Trophoblast cell (in vitro differentiated cells and primary cell): ENCODE data around the gene CCL15.

Source experiments
- DNase-seq, 2 donors: peaks; one replicate each; pipeline ENCODE4 v3.0.0-alpha.2; 2016
- H2AFZ ChIP-seq: 2 replicates; pipeline ENCODE4 v1.6.1; 2013; ENCODE audit warnings: low read length, moderate library complexity, mild to moderate bottlenecking; ENCODE audit not compliant: insufficient read depth, poor library complexity
- H2AK5ac ChIP-seq: 2 replicates; pipeline ENCODE4 v1.6.1; 2013; ENCODE audit warnings: mild to moderate bottlenecking, low read length
- H2BK120ac ChIP-seq: 2 replicates; pipeline ENCODE4 v1.6.1; 2013; ENCODE audit warnings: low read length, mild to moderate bottlenecking, moderate library complexity; ENCODE audit not compliant: insufficient read depth, poor library complexity
- H2BK12ac ChIP-seq: 2 replicates; pipeline ENCODE4 v1.6.1; 2013; ENCODE audit warnings: mild to moderate bottlenecking, low read length, moderate library complexity
- H2BK5ac ChIP-seq: 2 replicates; pipeline ENCODE4 v1.6.1; 2013; ENCODE audit warnings: low read length, low read depth, moderate library complexity, mild to moderate bottlenecking; ENCODE audit not compliant: poor library complexity
- H3K14ac ChIP-seq: 2 replicates; pipeline ENCODE4 v1.6.1; 2013; ENCODE audit warnings: mild to moderate bottlenecking, low read length
- H3K18ac ChIP-seq: 2 replicates; pipeline ENCODE4 v1.6.1; 2013; ENCODE audit warnings: mild to moderate bottlenecking, low read length
- H3K23ac ChIP-seq: 2 replicates; pipeline ENCODE4 v1.6.1; 2013; ENCODE audit warnings: low read length
- H3K27ac ChIP-seq: 2 replicates; pipeline ENCODE4 v1.5.1; 2013; ENCODE audit warnings: low read depth, mild to moderate bottlenecking, inconsistent platforms, low read length, moderate library complexity
- H3K27me3 ChIP-seq: 2 replicates; pipeline ENCODE4 v1.6.1; 2013; ENCODE audit warnings: inconsistent platforms, mild to moderate bottlenecking, low read length, moderate library complexity; ENCODE audit not compliant: insufficient read depth
- H3K36me3 ChIP-seq, 2 experiments: 1 replicate in 1 of 2; 2 replicates in 1 of 2; pipeline ENCODE4 v1.6.1; 2013; ENCODE audit warnings: low read length in 2 of 2, mild to moderate bottlenecking in 2 of 2, moderate library complexity in 1 of 2; ENCODE audit not compliant: insufficient read depth in 2 of 2, control insufficient read depth in 1 of 2
- H3K4ac ChIP-seq: 2 replicates; pipeline ENCODE4 v1.6.1; 2013; ENCODE audit warnings: low read depth, mild to moderate bottlenecking, low read length, moderate library complexity
- H3K4me1 ChIP-seq, 2 experiments: 1 replicate in 1 of 2; 2 replicates in 1 of 2; pipeline ENCODE4 v1.6.1; 2013; ENCODE audit warnings: low read length in 2 of 2, mild to moderate bottlenecking in 2 of 2, moderate library complexity in 1 of 2; ENCODE audit not compliant: insufficient read depth in 2 of 2, control insufficient read depth in 1 of 2
- H3K4me2 ChIP-seq: 2 replicates; pipeline ENCODE4 v1.6.1; 2013; ENCODE audit warnings: inconsistent platforms, mild to moderate bottlenecking, low read length, moderate library complexity
- H3K4me3 ChIP-seq: 2 replicates; pipeline ENCODE4 v1.5.1; 2013; ENCODE audit warnings: mild to moderate bottlenecking, low read depth, low read length, inconsistent platforms
- H3K79me1 ChIP-seq: one replicate; pipeline ENCODE4 v1.6.1; 2013; ENCODE audit warnings: low read length
- H3K79me2 ChIP-seq: 2 replicates; pipeline ENCODE4 v1.6.1; 2013; ENCODE audit warnings: low read length, mild to moderate bottlenecking; ENCODE audit not compliant: control insufficient read depth, insufficient read depth, poor library complexity
- H3K9ac ChIP-seq: 2 replicates; pipeline ENCODE4 v1.6.1; 2013; ENCODE audit warnings: mild to moderate bottlenecking, low read length
- H3K9me3 ChIP-seq: 2 replicates; pipeline ENCODE4 v1.6.1; 2013; ENCODE audit warnings: low read depth, mild to moderate bottlenecking, control low read depth, inconsistent platforms, low read length; ENCODE audit not compliant: insufficient read depth
- H4K12ac ChIP-seq: 2 replicates; pipeline ENCODE4 v1.6.1; 2013; ENCODE audit warnings: low read depth, mild to moderate bottlenecking, low read length, moderate library complexity
- H4K8ac ChIP-seq: 2 replicates; pipeline ENCODE4 v1.6.1; 2013; ENCODE audit warnings: low read depth, mild to moderate bottlenecking, low read length, moderate library complexity
- H4K91ac ChIP-seq: one replicate; pipeline ENCODE4 v1.6.1; 2013; ENCODE audit warnings: low read depth, mild to moderate bottlenecking, low read length, moderate library complexity
- WGBS: extraction: QIAGEN DNeasy Blood & Tissue Kit; methylation state at CpG from one replicate; pipeline ENCODE4 v1.1.7; 2013; ENCODE audit warnings: missing lambda C conversion rate; ENCODE audit not compliant: insufficient read length, insufficient coverage; ENCODE audit errors: extremely low coverage; 5-methylcytosine and 5-hydroxymethylcytosine counted together

Gene CCL15

GRCh38 chr17:35981246-35981645 lies 20.1 kb downstream of the CCL15 start, which contains the start of gene CCL16:
TSS of gene CCL16 (minus strand) at chr17:35981497. CDS start at chr17:35981420, 77 bp downstream.
- Histone ChIP-seq H3K18ac (no peak within 1 kb of the TSS), H3K14ac (no peak within 1 kb of the TSS), H3K9ac (peak within 1 kb of the TSS; percentile 60), H3K27me3 (no peaks in the 10 kb centered on the region), H3K23ac (no peak within 1 kb of the TSS), H3K4me1 (no peaks in the 10 kb centered on the region), H2BK120ac (no peak within 1 kb of the TSS), H3K4me2 (no peak within 1 kb of the TSS), H3K9me3 (peaks cover 2% of the 10 kb centered on the region), H3K4me3 (no peak within 1 kb of the TSS), H3K27ac (no peak within 1 kb of the TSS), H3K79me1 (no peaks in the 10 kb centered on the region), H4K12ac (no peak within 1 kb of the TSS), H2BK5ac (no peak within 1 kb of the TSS), H4K8ac (no peak within 1 kb of the TSS), H3K36me3 (no peaks in the 10 kb centered on the region), H2AK5ac (no peak within 1 kb of the TSS), H4K91ac (no peak within 1 kb of the TSS), H3K4ac (no peak within 1 kb of the TSS), H2AFZ (no peak within 1 kb of the TSS), H2BK12ac (no peak within 1 kb of the TSS), H3K79me2 (no peaks in the 10 kb centered on the region)
- DNase-seq, result no peak
- WGBS, result no CpG with 5 or more reads among the region's 12 CpGs

- Histone ChIP-seq H3K27ac (no peak overlapping the region), H4K12ac (no peak overlapping the region), H2BK120ac (no peak overlapping the region), H2AFZ (no peak overlapping the region), H3K4me3 (no peak overlapping the region), H3K4me2 (no peak overlapping the region), H3K79me1 (no peaks in the 10 kb centered on the region), H4K91ac (no peak overlapping the region), H3K36me3 (no peaks in the 10 kb centered on the region), H3K23ac (no peak overlapping the region), H3K18ac (no peak overlapping the region), H3K27me3 (no peaks in the 10 kb centered on the region), H3K4me1 (no peaks in the 10 kb centered on the region), H2AK5ac (no peak overlapping the region), H4K8ac (no peak overlapping the region), H3K4ac (no peak overlapping the region), H3K9me3 (no peaks in the 10 kb centered on the region), H3K9ac (no peak overlapping the region), H2BK12ac (no peak overlapping the region), H2BK5ac (no peak overlapping the region), H3K14ac (no peak overlapping the region), H3K79me2 (no peaks in the 10 kb centered on the region)
- no CpG with 5 or more reads among the region's 3 CpGs for WGBS
- DNase-seq, result no peak
Observed at GRCh38 chr17:35978346-35978745, 23.0 kb downstream of the CCL15 start.

- no peak overlapping the region for H3K27ac ChIP-seq
- no CpG with 5 or more reads among the region's 7 CpGs for WGBS
Observed at GRCh38 chr17:35977509-35977908, 23.8 kb downstream of the CCL15 start.

GRCh38 chr17:35973333-35974260 lies 27.8 kb downstream of the CCL15 start:
- no peak overlapping the region for H2AK5ac ChIP-seq
- H3K9ac ChIP-seq, result no peak overlapping the region
- no peak overlapping the region for H4K91ac ChIP-seq
- H3K79me2 ChIP-seq, result no peaks in the 10 kb centered on the region
- no peak overlapping the region for H2AFZ ChIP-seq
- H3K79me1 ChIP-seq, result no peaks in the 10 kb centered on the region
- no CpG with 5 or more reads among the region's 10 CpGs for WGBS
- no peaks in the 10 kb centered on the region for H3K9me3 ChIP-seq
- H2BK12ac ChIP-seq, result no peak overlapping the region
- no peak overlapping the region for H4K8ac ChIP-seq
- H3K27me3 ChIP-seq, result no peaks in the 10 kb centered on the region
- no peak overlapping the region for H3K4me3 ChIP-seq
- no peak overlapping the region for H3K4ac ChIP-seq
- no peak overlapping the region for H2BK120ac ChIP-seq
- H3K4me1 ChIP-seq, result no peaks in the 10 kb centered on the region
- no peak overlapping the region for H3K4me2 ChIP-seq
- no peak overlapping the region for H3K18ac ChIP-seq
- H3K14ac ChIP-seq, result no peak overlapping the region
- H3K23ac ChIP-seq, result no peak overlapping the region
- H3K36me3 ChIP-seq, result no peaks in the 10 kb centered on the region
- H3K27ac ChIP-seq, result no peak overlapping the region
- DNase-seq, result peak in 1 of 2 donors; percentile 36
- H4K12ac ChIP-seq, result no peak overlapping the region
- no peak overlapping the region for H2BK5ac ChIP-seq

More at GRCh38 chr17:35977509-35977908, 23.8 kb downstream of the CCL15 start:
- Histone ChIP-seq H2BK5ac (no peak overlapping the region), H3K4me1 (no peaks in the 10 kb centered on the region), H4K8ac (no peak overlapping the region), H3K79me2 (no peaks in the 10 kb centered on the region), H4K91ac (no peak overlapping the region), H2BK12ac (no peak overlapping the region), H4K12ac (no peak overlapping the region), H3K36me3 (no peaks in the 10 kb centered on the region), H3K14ac (no peak overlapping the region), H2AK5ac (no peak overlapping the region), H3K4ac (no peak overlapping the region), H3K79me1 (no peaks in the 10 kb centered on the region), H2AFZ (no peak overlapping the region), H3K4me3 (no peak overlapping the region), H3K9ac (no peak overlapping the region), H3K27me3 (no peaks in the 10 kb centered on the region), H3K9me3 (no peaks in the 10 kb centered on the region), H3K23ac (no peak overlapping the region), H2BK120ac (no peak overlapping the region), H3K18ac (no peak overlapping the region), H3K4me2 (no peak overlapping the region)
- no peak for DNase-seq
